ENCODE data around the gene FAM47E. TPM values are rescaled to one million over a fixed set of nuclear protein-coding genes. Genes with fewer than 3 reads are reported as not detected.

The FAM47E gene
- total RNA-seq, 1 donor from 2014 or later, result 0.92 TPM

DNA sequence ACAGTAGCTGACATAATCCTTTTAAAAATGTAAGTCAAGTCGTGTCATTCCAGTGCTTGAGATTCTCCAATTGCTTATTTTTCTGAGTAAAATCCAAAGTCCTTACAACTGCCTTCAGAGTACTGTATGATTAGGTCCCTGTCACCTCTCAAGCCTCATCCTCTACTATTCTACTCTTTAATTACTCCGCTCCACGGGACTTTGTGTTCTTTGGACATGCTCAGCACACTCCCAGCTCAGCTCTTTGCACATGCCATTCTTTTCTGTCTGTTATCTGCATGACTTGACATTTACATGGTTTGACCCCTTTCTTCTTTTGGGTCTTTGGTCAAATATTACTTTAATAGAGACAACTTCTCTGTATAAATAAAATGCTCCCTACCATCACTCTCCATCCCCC lies 15.1 kb downstream of the FAM47E start:
- peaks cover 7% of the 10 kb centered on the region for H3K27me3 Mint-ChIP-seq (ENCODE audit: low read depth)
- H3K4me1 Mint-ChIP-seq (ENCODE audit: low read depth), result no peaks in the 10 kb centered on the region
- no peak overlapping the region for H3K27ac Mint-ChIP-seq (ENCODE audit: unreplicated experiment)
- H3K9me3 Mint-ChIP-seq (ENCODE audit: low read depth), result no peaks in the 10 kb centered on the region
- no peak overlapping the region for H3K4me3 Mint-ChIP-seq (ENCODE audit: unreplicated experiment)
- DNase-seq (ENCODE audit: low spot score), result no peak
- H3K36me3 Mint-ChIP-seq (ENCODE audit: low read depth), result peaks cover 4% of the 10 kb centered on the region
- TF ChIP-seq, protein P1, sequence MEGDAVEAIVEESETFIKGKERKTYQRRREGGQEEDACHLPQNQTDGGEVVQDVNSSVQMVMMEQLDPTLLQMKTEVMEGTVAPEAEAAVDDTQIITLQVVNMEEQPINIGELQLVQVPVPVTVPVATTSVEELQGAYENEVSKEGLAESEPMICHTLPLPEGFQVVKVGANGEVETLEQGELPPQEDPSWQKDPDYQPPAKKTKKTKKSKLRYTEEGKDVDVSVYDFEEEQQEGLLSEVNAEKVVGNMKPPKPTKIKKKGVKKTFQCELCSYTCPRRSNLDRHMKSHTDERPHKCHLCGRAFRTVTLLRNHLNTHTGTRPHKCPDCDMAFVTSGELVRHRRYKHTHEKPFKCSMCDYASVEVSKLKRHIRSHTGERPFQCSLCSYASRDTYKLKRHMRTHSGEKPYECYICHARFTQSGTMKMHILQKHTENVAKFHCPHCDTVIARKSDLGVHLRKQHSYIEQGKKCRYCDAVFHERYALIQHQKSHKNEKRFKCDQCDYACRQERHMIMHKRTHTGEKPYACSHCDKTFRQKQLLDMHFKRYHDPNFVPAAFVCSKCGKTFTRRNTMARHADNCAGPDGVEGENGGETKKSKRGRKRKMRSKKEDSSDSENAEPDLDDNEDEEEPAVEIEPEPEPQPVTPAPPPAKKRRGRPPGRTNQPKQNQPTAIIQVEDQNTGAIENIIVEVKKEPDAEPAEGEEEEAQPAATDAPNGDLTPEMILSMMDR (IDR thresholded peaks at IDR 0.05), result no peak

DNA sequence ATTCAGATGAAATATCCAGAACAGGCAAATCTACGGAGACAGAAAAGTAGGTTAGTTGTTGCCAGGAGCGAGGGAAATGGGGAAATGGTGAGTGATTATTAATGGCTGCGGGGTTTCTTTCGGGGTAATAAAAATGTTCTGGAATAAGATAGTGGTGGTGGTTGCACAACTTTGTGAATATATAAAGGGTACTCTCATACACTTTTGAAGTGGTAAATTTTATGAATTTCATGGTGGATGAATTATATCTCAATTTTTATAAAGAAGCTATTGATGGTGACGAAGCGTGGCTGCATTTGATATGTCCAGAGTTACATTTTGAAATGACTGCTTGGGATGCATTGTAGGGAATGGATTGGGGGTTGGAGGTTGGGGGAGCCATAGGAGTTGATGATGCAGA lies 16.3 kb downstream of the FAM47E start:
- H3K36me3 Mint-ChIP-seq (ENCODE audit: low read depth), result peaks cover 4% of the 10 kb centered on the region
- H3K27me3 Mint-ChIP-seq (ENCODE audit: low read depth), result peaks cover 4% of the 10 kb centered on the region
- H3K4me1 Mint-ChIP-seq (ENCODE audit: low read depth), result no peaks in the 10 kb centered on the region
- no peak for DNase-seq (ENCODE audit: low spot score)
- no peak overlapping the region for H3K27ac Mint-ChIP-seq (ENCODE audit: unreplicated experiment)
- no peak overlapping the region for H3K4me3 Mint-ChIP-seq (ENCODE audit: unreplicated experiment)
- H3K9me3 Mint-ChIP-seq (ENCODE audit: low read depth), result no peaks in the 10 kb centered on the region
- TF ChIP-seq, protein P1 (IDR thresholded peaks at IDR 0.05), result no peak

DNA sequence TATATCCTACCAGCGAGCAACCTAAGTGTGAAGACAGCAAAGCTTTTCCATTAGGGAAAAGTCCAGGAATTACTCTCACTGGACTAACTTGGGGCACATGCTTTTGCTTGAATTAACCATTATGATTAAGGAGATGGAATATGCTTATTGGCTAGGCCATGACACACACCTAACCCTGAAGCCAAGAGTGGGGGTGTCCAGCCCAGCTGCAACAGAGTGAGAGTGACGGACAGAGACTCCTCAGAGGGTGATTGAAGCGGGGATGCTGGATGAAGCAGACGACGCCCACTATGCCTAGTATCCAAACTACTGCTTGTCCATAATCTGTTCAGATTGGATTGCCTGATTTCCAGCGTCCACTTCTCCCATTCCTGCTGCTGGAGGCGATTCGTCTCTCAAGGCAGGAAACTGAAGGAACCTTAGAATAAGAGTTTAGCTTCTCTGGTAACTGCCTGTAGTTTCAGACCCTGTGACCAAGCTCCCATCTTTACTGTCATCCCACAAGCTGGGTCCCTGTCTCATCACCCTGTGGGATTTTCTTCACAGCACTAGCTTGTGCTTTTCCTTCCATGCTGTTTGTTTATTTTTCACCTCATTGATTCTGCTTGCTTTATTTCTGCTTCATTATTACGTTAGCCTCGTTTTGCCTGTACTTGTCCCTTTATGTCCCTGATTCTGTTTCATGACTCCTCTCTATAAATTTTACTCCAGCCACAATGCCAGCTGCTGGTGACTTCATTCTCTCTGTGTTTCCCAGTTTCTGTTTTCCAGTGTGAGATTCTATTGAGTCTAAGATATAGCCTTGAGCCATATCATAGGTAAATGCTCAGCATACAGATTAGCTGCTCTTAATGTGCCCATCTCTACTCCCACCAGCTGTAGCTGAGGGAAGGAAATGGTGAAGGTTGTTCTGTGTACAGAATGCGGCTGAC lies 19.0 kb downstream of the FAM47E start:
- no peak for DNase-seq (ENCODE audit: low spot score)
- TF ChIP-seq, protein P1 (IDR thresholded peaks at IDR 0.05), result no peak
- Mint-ChIP-seq H3K36me3 (ENCODE audit: low read depth) (peaks cover 2% of the 10 kb centered on the region), H3K4me3 (ENCODE audit: unreplicated experiment) (no peak overlapping the region), H3K4me1 (ENCODE audit: low read depth) (no peaks in the 10 kb centered on the region), H3K27ac (ENCODE audit: unreplicated experiment) (no peak overlapping the region), H3K27me3 (ENCODE audit: low read depth) (peaks cover 4% of the 10 kb centered on the region), H3K9me3 (ENCODE audit: low read depth) (no peaks in the 10 kb centered on the region)

DNA sequence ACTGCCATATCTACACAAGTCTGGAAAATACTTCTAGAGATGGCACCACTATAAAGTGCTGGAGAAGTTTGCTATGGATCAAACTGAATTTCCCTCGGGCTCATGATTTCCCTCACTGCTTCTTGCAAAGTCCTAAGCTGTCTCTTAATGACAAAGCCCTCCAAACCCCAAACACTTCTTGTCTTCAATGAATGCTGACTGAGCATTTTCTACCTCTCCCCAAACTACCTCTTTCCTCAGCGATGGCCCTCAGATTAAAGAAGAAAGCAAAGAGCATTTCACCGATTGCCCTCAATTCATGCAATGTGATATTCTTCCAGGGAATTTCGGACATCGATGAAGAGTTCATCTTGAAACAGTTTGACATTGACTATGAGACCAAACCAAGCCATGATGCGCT lies 19.7 kb downstream of the FAM47E start:
- Mint-ChIP-seq H3K4me1 (ENCODE audit: low read depth) (no peaks in the 10 kb centered on the region), H3K27ac (ENCODE audit: unreplicated experiment) (no peak overlapping the region), H3K36me3 (ENCODE audit: low read depth) (peaks cover 2% of the 10 kb centered on the region), H3K4me3 (ENCODE audit: unreplicated experiment) (no peak overlapping the region), H3K9me3 (ENCODE audit: low read depth) (no peaks in the 10 kb centered on the region), H3K27me3 (ENCODE audit: low read depth) (peaks cover 4% of the 10 kb centered on the region)
- no peak for DNase-seq (ENCODE audit: low spot score)
- TF ChIP-seq, protein P1 (IDR thresholded peaks at IDR 0.05), result no peak

DNA sequence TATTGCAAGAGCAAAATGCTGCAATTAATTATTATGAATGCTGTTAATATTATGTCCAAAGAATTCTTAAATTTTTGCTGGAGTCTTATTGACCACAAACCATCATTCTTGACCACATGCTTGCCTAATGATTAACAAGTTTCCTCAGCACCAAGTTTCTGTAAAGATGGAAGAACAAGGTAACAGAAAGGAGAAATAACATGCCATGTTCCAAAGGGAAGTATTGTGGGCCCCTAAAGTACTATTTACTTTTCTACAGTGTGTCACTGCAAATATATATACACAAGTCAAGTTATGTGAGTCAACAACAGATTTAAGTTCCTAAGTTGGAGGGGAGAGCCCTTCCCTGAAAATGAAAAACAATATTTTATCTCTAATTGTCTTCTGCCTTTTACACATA lies 20.6 kb downstream of the FAM47E start:
- TF ChIP-seq, protein P1 (IDR thresholded peaks at IDR 0.05), result no peak
- Mint-ChIP-seq H3K4me3 (ENCODE audit: unreplicated experiment) (no peak overlapping the region), H3K27ac (ENCODE audit: unreplicated experiment) (no peak overlapping the region), H3K4me1 (ENCODE audit: low read depth) (no peaks in the 10 kb centered on the region), H3K27me3 (ENCODE audit: low read depth) (peaks cover 4% of the 10 kb centered on the region), H3K36me3 (ENCODE audit: low read depth) (peaks cover 2% of the 10 kb centered on the region), H3K9me3 (ENCODE audit: low read depth) (no peaks in the 10 kb centered on the region)
- DNase-seq (ENCODE audit: low spot score), result no peak

Data from chondrocyte (in vitro differentiated cells).